HG03097 (cell line): ENCODE data around the gene RPS13.
"Not testable (repeated sequence)": the region's sequence is repeated elsewhere in the genome, so short reads cannot be mapped to it uniquely, and the experiment has no call there.

Experiments used
- ATAC-seq: cut with Tn5 transposase; IDR thresholded peaks from one replicate; pipeline ENCODE4 v1.9.1; 2021; ENCODE audit not compliant: unreplicated experiment, low FRiP score

The RPS13 gene

DNA sequence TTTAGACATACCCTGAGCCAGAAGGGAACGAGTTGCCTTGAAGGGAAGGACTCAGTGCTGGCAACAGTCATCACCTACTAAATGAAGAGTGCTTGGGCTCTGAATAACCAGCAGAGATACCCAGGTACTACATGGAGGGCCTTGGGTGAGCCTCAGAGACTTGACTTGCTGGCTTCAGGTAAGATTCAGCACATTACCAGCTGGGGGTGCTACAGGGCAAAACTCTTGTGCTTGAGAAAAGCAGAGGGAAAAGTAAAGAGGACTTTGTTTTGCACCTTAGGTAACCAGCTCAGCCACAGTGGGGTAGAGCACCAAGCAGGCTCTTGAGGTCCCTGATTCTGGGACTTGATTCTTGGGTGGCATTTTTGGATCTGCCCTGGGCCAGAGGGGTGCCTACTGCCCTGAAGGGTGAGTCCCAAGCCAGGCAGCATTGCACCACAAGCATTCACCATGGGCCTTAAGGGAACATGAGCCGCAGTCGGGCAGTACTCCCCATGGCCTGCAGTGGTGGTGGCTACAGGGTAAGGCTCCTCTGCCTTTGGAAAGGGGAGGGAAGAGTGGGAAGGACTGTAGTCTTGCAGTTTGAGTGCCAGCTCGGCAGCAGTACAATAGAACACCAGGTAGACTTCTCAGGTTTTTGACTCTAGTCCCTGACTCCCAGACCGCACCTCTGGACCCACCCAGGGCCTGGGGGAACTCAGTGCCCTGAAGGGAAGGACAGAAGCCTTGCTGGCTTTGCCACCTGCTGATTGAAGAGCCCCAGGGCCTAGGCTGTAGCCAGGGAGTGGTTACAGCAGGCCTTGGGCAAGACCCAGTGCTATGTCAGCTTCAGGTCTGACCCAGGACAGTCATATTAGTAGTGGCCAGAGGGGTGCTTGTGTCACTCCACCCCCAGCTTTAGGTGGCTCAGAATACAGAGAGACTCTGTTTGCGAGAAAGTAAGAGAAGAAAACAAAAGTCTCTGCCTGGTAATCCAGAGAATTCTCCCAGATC lies 40.5 kb downstream of the RPS13 start:
- ATAC-seq = no peak

DNA sequence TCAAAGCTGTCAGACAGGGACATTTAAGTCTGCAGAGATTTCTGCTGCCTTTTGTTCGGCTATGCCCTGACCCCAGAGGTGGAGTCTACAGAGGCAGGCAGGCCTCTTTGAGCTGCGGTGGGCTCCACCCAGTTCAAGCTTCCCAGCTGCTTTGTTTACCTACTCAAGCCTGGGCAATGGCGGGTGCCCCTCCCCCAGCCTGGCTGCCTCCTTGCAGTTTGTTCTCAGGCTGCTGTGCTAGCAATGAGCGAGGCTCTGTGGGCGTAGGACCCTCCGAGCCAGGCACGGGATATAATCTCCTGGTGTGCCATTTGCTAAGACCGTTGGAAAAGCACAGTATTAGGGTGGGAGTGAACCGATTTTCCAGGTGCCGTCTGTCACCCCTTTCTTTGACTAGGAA lies 43.4 kb downstream of the RPS13 start:
- ATAC-seq = not testable (repeated sequence)

DNA sequence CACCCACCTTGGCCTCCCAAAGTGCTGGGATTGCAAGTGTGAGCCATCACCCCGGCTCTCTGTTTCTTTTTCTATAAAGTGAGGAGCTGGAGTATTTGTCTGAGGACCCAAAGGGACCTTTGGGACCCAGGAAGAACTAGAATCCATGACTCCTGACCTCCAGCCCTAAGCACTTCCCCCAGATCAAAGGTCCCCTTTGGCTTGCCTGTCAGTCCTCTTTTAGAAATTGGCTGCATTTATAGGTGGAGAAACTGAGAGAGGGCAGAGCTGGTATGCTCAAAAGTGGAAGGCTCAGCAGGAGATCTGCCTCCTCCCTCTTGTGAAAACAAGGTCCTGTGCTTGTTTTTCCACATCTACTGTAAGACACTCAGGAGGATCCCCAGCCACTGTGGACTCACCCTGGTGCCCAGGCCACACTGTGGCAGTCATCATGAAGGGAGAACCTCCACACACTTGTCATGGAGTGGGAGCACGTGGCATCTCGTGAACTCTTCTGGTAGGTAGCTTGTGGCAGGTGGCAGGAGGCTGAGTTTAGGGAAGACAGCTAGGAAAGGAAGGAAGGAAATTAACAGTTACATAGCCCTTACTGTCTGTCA lies 50.9 kb downstream of the RPS13 start:
- ATAC-seq = no peak

DNA sequence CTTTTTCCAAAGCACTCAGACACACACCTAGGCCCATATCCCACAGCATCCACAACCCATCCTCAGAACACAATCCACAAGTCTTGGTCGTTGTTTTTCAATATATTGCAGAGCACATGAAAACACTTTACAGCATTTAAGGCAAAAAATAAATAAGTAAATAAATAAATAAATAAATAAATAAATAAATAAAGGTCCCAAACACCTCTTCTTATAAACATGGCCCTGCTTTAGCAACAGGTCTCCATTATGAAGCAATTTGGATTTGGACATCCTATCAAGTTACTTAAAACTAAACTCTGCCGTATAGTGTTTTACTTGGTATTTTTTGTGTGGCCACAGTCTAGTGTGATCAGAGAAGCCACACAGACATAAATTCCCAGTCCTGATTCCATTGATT lies 52.5 kb downstream of the RPS13 start:
- no peak for ATAC-seq
